Muscle of leg (tissue), 11 donors: ENCODE measurements around the gene SPATA46. TPM values are rescaled to one million over a fixed set of nuclear protein-coding genes. Genes with fewer than 3 reads are reported as not detected.

Experiments used
- DNase-seq: peaks from one replicate; pipeline ENCODE4 v3.0.0; 2013
- H3K27ac ChIP-seq: one replicate; pipeline ENCODE4 v1.5.1; 2013; ENCODE audit warnings: mild to moderate bottlenecking, low read length, control low read depth
- H3K27me3 ChIP-seq: one replicate; pipeline ENCODE4 v1.6.1; 2013; ENCODE audit warnings: low read length; ENCODE audit not compliant: control insufficient read depth, insufficient read depth
- H3K36me3 ChIP-seq: one replicate; pipeline ENCODE4 v1.6.1; 2013; ENCODE audit warnings: low read length; ENCODE audit not compliant: control insufficient read depth, insufficient read depth
- H3K4me1 ChIP-seq: one replicate; pipeline ENCODE4 v1.6.1; 2013; ENCODE audit warnings: low read length; ENCODE audit not compliant: control insufficient read depth, insufficient read depth
- H3K4me3 ChIP-seq: one replicate; pipeline ENCODE4 v1.5.1; 2013; ENCODE audit warnings: low read length, control low read depth
- H3K9me3 ChIP-seq: replicated peaks from 2 replicates; pipeline ENCODE4 v1.6.1; 2013; ENCODE audit warnings: low read depth, low read length; ENCODE audit not compliant: control insufficient read depth
- WGBS: methylation state at CpG from one replicate; pipeline ENCODE4 v1.1.5; 2013; ENCODE audit warnings: missing lambda C conversion rate; ENCODE audit not compliant: insufficient coverage; 5-methylcytosine and 5-hydroxymethylcytosine counted together
- polyA plus RNA-seq, 8 donors: library from polyadenylated mRNA; unstranded; fragments of 120-200 nt; gene quantifications; one replicate each; pipeline versions ENCODE4 v1.2.1 to v1.2.3, GENCODE V29; 2013; ENCODE audit warnings: inconsistent platforms in 1 of 8, low replicate concordance in 1 of 8; ENCODE audit not compliant: insufficient read length in 8 of 8, insufficient read depth in 1 of 8
- total RNA-seq: library from RNA; stranded (reverse); fragments of 120-200 nt; gene quantifications from one replicate; pipeline ENCODE4 v1.2.4, GENCODE V29; 2013

The SPATA46 gene
- total and polyA plus RNA-seq, 9 donors = 0.21 to 0.29 (median 0.28) TPM; not detected in 6

- Histone ChIP-seq H3K27ac (no peak overlapping the region), H3K27me3 (peaks cover 7% of the 10 kb centered on the region), H3K36me3 (no peaks in the 10 kb centered on the region), H3K9me3 (no peaks in the 10 kb centered on the region), H3K4me3 (no peak overlapping the region), H3K4me1 (peaks cover 16% of the 10 kb centered on the region)
- no CpG with 5 or more reads among the region's 4 CpGs for WGBS
- DNase-seq = peak; percentile 59
These were observed 15.3 kb upstream of the SPATA46 start for GRCh38 chr1:162391790-162392563.

- 68% methylated on average over 13 of the region's 15 CpGs for WGBS
These were observed 13.9 kb upstream of the SPATA46 start for GRCh38 chr1:162390396-162391185.

GRCh38 chr1:162389971-162390370 lies 13.3 kb upstream of the SPATA46 start:
- Histone ChIP-seq H3K4me3 (no peak overlapping the region), H3K36me3 (no peaks in the 10 kb centered on the region), H3K4me1 (peaks cover 16% of the 10 kb centered on the region), H3K27ac (no peak overlapping the region), H3K9me3 (no peaks in the 10 kb centered on the region), H3K27me3 (peaks cover 4% of the 10 kb centered on the region)
- peak; percentile 20 for DNase-seq
- 62% methylated on average over 6 of the region's 9 CpGs for WGBS

More at GRCh38 chr1:162390396-162391185, 13.9 kb upstream of the SPATA46 start:
- H3K27me3 ChIP-seq = peaks cover 4% of the 10 kb centered on the region
- H3K4me1 ChIP-seq = peaks cover 16% of the 10 kb centered on the region
- DNase-seq = no peak
- H3K4me3 ChIP-seq = no peak overlapping the region
- H3K36me3 ChIP-seq = no peaks in the 10 kb centered on the region
- no peaks in the 10 kb centered on the region for H3K9me3 ChIP-seq
- H3K27ac ChIP-seq = no peak overlapping the region

GRCh38 chr1:162389021-162389818 lies 12.6 kb upstream of the SPATA46 start:
- 56% methylated on average over 7 of the region's 11 CpGs for WGBS
- H3K4me1 ChIP-seq = peaks cover 16% of the 10 kb centered on the region
- H3K27me3 ChIP-seq = peaks cover 2% of the 10 kb centered on the region
- H3K27ac ChIP-seq = no peak overlapping the region
- DNase-seq = peak; percentile 14
- H3K9me3 ChIP-seq = no peaks in the 10 kb centered on the region
- H3K36me3 ChIP-seq = no peaks in the 10 kb centered on the region
- H3K4me3 ChIP-seq = no peak overlapping the region

GRCh38 chr1:162388615-162389014 lies 12.0 kb upstream of the SPATA46 start:
- H3K4me1 ChIP-seq = peaks cover 16% of the 10 kb centered on the region
- H3K27me3 ChIP-seq = peaks cover 2% of the 10 kb centered on the region
- no peaks in the 10 kb centered on the region for H3K9me3 ChIP-seq
- no peak overlapping the region for H3K27ac ChIP-seq
- 68% methylated on average over 4 of the region's 5 CpGs for WGBS
- H3K4me3 ChIP-seq = no peak overlapping the region
- H3K36me3 ChIP-seq = no peaks in the 10 kb centered on the region
- no peak for DNase-seq

GRCh38 chr1:162388083-162388594 lies 11.5 kb upstream of the SPATA46 start:
- H3K27me3 ChIP-seq = peaks cover 2% of the 10 kb centered on the region
- DNase-seq = no peak
- 85% methylated on average over 5 of the region's 8 CpGs for WGBS
- peaks cover 16% of the 10 kb centered on the region for H3K4me1 ChIP-seq
- H3K36me3 ChIP-seq = no peaks in the 10 kb centered on the region
- H3K4me3 ChIP-seq = no peak overlapping the region
- H3K27ac ChIP-seq = no peak overlapping the region
- H3K9me3 ChIP-seq = no peaks in the 10 kb centered on the region

- H3K27me3 ChIP-seq = peaks cover 2% of the 10 kb centered on the region
- H3K4me3 ChIP-seq = no peak overlapping the region
- peak; percentile 12 for DNase-seq
- 44% methylated on average over 7 of the region's 20 CpGs for WGBS
- no peaks in the 10 kb centered on the region for H3K9me3 ChIP-seq
- H3K27ac ChIP-seq = no peak overlapping the region
- no peaks in the 10 kb centered on the region for H3K36me3 ChIP-seq
- peaks cover 16% of the 10 kb centered on the region for H3K4me1 ChIP-seq
These were observed 10.8 kb upstream of the SPATA46 start for GRCh38 chr1:162387226-162388082.

GRCh38 chr1:162386292-162387225 lies 9.9 kb upstream of the SPATA46 start:
- no peak for DNase-seq
- Histone ChIP-seq H3K9me3 (no peaks in the 10 kb centered on the region), H3K36me3 (no peaks in the 10 kb centered on the region), H3K27ac (no peak overlapping the region), H3K4me3 (no peak overlapping the region), H3K4me1 (peaks cover 15% of the 10 kb centered on the region), H3K27me3 (peaks cover 2% of the 10 kb centered on the region)
- 90% methylated on average over 2 of the region's 8 CpGs for WGBS
